ENCODE measurements around the gene RASA3. TPM values are rescaled to one million over a fixed set of nuclear protein-coding genes. Genes with fewer than 3 reads are reported as not detected.

Gene RASA3
- total RNA-seq, 1 donor from 2014 or later: 17.3 TPM

DNA sequence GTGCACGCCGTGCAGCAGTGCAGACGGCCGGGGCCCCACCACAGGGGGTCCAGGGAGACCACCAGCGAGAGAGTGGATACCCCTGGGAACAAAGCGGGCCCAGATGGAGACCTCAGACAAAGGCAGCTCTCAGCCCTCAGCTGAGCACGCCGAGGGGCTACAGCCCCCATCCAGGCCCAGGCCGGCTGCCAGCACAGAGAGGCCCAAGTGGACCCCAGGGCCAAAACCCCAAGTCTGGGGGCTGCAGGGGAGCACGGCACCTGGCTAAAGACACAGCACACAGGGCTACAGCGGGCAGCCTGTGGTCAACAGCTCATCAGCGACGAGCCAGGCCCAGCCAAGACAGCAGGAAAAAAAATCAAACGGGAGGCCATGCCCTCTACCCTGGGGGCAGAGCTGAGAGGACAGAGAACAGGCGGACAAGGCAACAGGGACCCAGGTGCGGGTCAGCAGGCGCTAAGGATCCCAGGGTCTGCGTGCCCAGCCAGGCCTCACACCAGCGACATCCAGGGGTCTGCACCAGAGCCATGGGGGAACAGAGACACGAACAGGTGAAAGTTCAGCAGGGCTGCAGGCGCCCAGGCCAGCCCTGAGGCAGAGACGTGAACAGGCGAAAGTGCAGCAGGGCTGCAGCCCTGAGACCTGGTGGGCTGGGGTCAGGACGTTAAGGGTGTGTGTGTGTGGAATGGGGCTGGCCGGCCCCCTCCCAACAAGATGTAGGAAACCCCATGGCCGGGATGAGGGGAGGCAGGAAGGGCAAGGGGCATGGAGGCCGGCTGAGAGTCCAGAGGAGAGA, 34.3 kb downstream of the RASA3 start:
- ATAC-seq (no peak), DNase-seq (peak; percentile 55)
- H3K36me3 ChIP-seq: no peaks in the 10 kb centered on the region
- H3K27ac ChIP-seq: no peak overlapping the region
- peaks cover 4% of the 10 kb centered on the region for H3K4me1 ChIP-seq
- intact Hi-C loops (cut with DNase I): no loop called here
- no peaks in the 10 kb centered on the region for H3K9me3 ChIP-seq
- no peaks in the 10 kb centered on the region for H3K27me3 ChIP-seq
- no peak overlapping the region for H3K4me3 ChIP-seq
- TF ChIP-seq, protein P1, sequence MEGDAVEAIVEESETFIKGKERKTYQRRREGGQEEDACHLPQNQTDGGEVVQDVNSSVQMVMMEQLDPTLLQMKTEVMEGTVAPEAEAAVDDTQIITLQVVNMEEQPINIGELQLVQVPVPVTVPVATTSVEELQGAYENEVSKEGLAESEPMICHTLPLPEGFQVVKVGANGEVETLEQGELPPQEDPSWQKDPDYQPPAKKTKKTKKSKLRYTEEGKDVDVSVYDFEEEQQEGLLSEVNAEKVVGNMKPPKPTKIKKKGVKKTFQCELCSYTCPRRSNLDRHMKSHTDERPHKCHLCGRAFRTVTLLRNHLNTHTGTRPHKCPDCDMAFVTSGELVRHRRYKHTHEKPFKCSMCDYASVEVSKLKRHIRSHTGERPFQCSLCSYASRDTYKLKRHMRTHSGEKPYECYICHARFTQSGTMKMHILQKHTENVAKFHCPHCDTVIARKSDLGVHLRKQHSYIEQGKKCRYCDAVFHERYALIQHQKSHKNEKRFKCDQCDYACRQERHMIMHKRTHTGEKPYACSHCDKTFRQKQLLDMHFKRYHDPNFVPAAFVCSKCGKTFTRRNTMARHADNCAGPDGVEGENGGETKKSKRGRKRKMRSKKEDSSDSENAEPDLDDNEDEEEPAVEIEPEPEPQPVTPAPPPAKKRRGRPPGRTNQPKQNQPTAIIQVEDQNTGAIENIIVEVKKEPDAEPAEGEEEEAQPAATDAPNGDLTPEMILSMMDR (IDR thresholded peaks at IDR 0.05): no peak

DNA sequence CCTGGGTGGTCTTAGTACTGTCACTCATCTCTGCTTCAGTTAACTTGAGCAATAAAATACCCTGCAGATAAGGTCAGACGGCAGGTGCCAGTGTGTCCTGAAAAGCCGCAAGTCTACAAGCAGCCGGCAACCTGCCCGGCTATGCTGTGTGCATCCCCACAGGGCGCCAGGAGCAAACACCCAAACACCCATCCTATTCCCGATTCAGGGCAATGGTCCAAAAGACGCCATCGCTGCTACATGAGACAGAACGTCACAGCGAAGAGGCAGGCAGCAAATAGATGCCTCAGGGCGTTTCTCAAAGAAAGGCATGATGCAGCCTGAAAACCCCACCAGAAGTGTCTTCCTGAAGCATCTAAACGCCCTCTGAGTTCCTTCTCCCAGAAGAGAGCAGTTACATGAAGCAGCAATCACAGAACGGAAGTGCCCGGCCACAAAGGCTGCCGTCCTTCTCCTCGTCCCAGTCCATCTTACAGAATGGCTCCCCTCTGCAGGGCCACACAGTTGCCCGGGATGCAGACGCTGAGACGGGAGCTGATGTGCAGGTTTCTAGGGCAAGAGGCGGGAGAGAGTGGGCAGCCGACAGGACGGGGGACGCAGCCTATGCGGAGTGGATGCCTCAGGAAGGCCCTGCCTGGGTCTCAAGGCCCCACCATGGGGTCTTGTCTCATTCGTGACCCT, 35.1 kb downstream of the RASA3 start:
- intact Hi-C loops (cut with DNase I): no loop called here
- Histone ChIP-seq H3K27me3 (no peaks in the 10 kb centered on the region), H3K36me3 (no peaks in the 10 kb centered on the region), H3K27ac (no peak overlapping the region), H3K9me3 (no peaks in the 10 kb centered on the region), H3K4me3 (no peak overlapping the region), H3K4me1 (peaks cover 4% of the 10 kb centered on the region)
- ATAC-seq: no peak
- peak; percentile 34 for DNase-seq
- TF ChIP-seq, protein P1 (IDR thresholded peaks at IDR 0.05): no peak

DNA sequence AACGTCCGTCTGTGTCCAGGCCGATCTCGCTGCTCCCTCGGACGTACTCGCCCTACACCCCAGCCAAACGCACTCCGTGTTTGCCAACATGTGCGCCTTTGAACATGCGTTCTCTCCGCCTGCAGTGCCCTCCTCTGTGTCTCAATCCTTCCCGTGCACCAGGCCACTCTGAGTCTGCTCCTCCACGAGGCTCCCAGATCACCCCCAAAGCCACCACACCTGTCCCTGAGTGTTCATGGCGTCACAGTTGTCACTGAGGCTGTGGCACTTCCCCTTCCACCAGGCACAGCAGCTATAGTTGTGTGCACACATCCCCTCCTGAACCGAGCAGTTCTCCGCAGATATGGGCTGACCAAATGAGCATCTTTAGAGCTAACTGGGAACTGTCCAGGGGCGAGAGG, 35.6 kb downstream of the RASA3 start:
- peaks cover 4% of the 10 kb centered on the region for H3K4me1 ChIP-seq
- ATAC-seq: no peak
- H3K36me3 ChIP-seq: no peaks in the 10 kb centered on the region
- TF ChIP-seq, protein P1 (IDR thresholded peaks at IDR 0.05): no peak
- H3K27ac ChIP-seq: no peak overlapping the region
- intact Hi-C loops (cut with DNase I): no loop called here
- no peaks in the 10 kb centered on the region for H3K27me3 ChIP-seq
- no peaks in the 10 kb centered on the region for H3K9me3 ChIP-seq
- peak; percentile 52 for DNase-seq
- H3K4me3 ChIP-seq: no peak overlapping the region

DNA sequence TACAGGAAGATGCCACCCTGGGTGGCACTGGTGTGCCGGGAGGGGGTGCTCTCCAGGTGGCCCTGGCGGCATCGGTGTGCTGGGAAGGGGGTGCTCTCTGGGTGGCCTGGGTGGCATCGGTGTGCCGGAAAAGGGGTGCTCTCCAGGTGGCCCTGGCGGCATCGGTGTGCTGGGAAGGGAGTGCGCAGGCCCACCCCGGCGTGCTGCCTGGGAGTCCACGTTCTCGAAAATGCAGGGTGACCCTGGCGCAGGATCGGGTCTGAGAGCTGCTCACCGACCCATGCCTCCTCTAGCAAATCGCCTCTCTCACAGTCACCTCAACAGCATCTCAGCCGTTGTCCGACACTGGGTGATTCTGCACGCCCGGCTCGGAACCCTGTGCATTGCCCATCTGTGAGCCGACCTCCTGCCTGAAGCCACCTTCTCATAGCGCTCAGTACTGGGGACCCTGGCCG, 36.4 kb downstream of the RASA3 start:
- DNase-seq: peak; percentile 54
- Histone ChIP-seq H3K27me3 (no peaks in the 10 kb centered on the region), H3K27ac (no peak overlapping the region), H3K4me3 (no peak overlapping the region), H3K36me3 (no peaks in the 10 kb centered on the region), H3K4me1 (peaks cover under 1% of the 10 kb centered on the region), H3K9me3 (no peaks in the 10 kb centered on the region)
- intact Hi-C loops (cut with DNase I): no loop called here
- ATAC-seq: no peak
- TF ChIP-seq, protein P1 (IDR thresholded peaks at IDR 0.05): no peak

DNA sequence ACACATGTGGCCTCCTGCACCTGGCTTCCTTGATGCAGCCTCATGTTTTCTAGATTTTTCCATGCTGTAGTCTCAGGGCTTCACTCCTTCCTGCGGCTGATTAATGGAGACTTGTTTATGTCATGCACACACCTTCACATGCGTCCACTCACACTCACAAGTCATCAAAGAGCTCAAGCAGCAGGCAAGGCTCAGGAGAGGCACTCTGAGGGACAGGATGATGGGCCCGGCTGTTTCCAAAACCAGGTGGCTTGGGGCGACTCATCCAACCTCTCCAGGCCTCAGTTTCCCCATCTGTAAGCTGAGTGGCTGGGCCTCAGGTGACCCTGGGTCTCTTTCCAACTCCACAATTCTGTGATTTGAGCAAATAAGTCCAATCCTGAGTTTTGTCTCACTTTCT, 36.9 kb downstream of the RASA3 start:
- H3K27ac ChIP-seq: no peak overlapping the region
- H3K27me3 ChIP-seq: no peaks in the 10 kb centered on the region
- TF ChIP-seq, protein P1 (IDR thresholded peaks at IDR 0.05): no peak
- no peaks in the 10 kb centered on the region for H3K4me1 ChIP-seq
- peak; percentile 20 for DNase-seq
- intact Hi-C loops (cut with DNase I): no loop called here
- no peak for ATAC-seq
- no peaks in the 10 kb centered on the region for H3K9me3 ChIP-seq
- no peaks in the 10 kb centered on the region for H3K36me3 ChIP-seq
- H3K4me3 ChIP-seq: no peak overlapping the region

Data from upper lobe of right lung (tissue), 1 donor.